SU-DHL-6 (cell line): ENCODE measurements around the gene FBN2.
"Not testable (repeated sequence)": the region's sequence is repeated elsewhere in the genome, so short reads cannot be mapped to it uniquely, and the experiment has no call there.

Source experiments
- H2AFZ ChIP-seq: fragments of 200-600 bp; sonication (generic); 2 replicates; pipeline ENCODE4 v1.6.1; 2014; ENCODE audit warnings: low read depth, mild to moderate bottlenecking, moderate library complexity, mixed read lengths, antibody characterized with exemption, low read length; ENCODE audit not compliant: severe bottlenecking
- H3F3A ChIP-seq: fragments of 200-600 bp; shearing (Covaris generic); 2 replicates; pipeline ENCODE4 v1.6.0; 2016; ENCODE audit warnings: antibody characterized with exemption, mild to moderate bottlenecking; ENCODE audit not compliant: insufficient read depth
- H3K27ac ChIP-seq: fragments of 200-600 bp; sonication (generic); 2 replicates; pipeline ENCODE4 v1.5.1; 2016; ENCODE audit warnings: low read depth, mild to moderate bottlenecking, low read length, moderate library complexity, mixed read lengths
- H3K27me3 ChIP-seq: fragments of 200-600 bp; sonication (generic), shearing (Covaris generic); 2 replicates; pipeline ENCODE4 v1.6.0; 2014; ENCODE audit warnings: mild to moderate bottlenecking, low read length
- H3K36me3 ChIP-seq: fragments of 200-600 bp; sonication (generic); 2 replicates; pipeline ENCODE4 v1.6.1; 2014; ENCODE audit warnings: mild to moderate bottlenecking, low read length, mixed read lengths
- H3K4me2 ChIP-seq: fragments of 300-600, 200-600 bp; shearing (Covaris generic), sonication (generic); 2 replicates; pipeline ENCODE4 v1.6.0; 2014; ENCODE audit warnings: low read length, low read depth, mild to moderate bottlenecking; ENCODE audit not compliant: poor library complexity, severe bottlenecking
- H3K4me3 ChIP-seq: fragments of 200-600 bp; sonication (generic); 2 replicates; pipeline ENCODE4 v1.5.1; 2014; ENCODE audit warnings: antibody characterized with exemption, low read length, mild to moderate bottlenecking, mixed read lengths; ENCODE audit not compliant: insufficient read depth, poor library complexity, severe bottlenecking
- H3K79me2 ChIP-seq: fragments of 200-600 bp; sonication (generic); 2 replicates; pipeline ENCODE4 v1.6.1; 2014; ENCODE audit warnings: mild to moderate bottlenecking, low read length, moderate library complexity; ENCODE audit not compliant: insufficient read depth
- H3K9ac ChIP-seq: fragments of 200-600 bp; sonication (generic); 2 replicates; pipeline ENCODE4 v1.7.0; 2014; ENCODE audit warnings: mild to moderate bottlenecking, low read length
- H3K9me2 ChIP-seq: fragments of 200-600 bp; sonication (generic); replicated peaks from 2 replicates; pipeline ENCODE4 v1.6.1; 2014; ENCODE audit warnings: low read length; ENCODE audit not compliant: insufficient read depth
- H3K9me3 ChIP-seq: fragments of 200-600 bp; sonication (generic); 2 replicates; pipeline ENCODE4 v1.6.1; 2014; ENCODE audit warnings: low read length, mixed read lengths; ENCODE audit not compliant: insufficient read depth
- H4K20me1 ChIP-seq: fragments of 200-600 bp; sonication (generic); 2 replicates; pipeline ENCODE4 v1.6.1; 2014; ENCODE audit warnings: low read depth, mild to moderate bottlenecking, antibody characterized with exemption, low read length, moderate library complexity, mixed read lengths
- CTCF ChIP-seq: fragments of 200-600 bp; sonication (generic); IDR thresholded peaks from one replicate; pipeline ENCODE4 v1.5.1; 2017; ENCODE audit warnings: antibody characterized with exemption, mild to moderate bottlenecking, low read length, moderate library complexity; ENCODE audit not compliant: insufficient read depth, poor library complexity, severe bottlenecking
- EZH2phosphoT487 ChIP-seq: fragments of 200-600 bp; sonication (generic), shearing (Covaris generic); conservative IDR thresholded peaks from 2 replicates; pipeline ENCODE4 v1.6.1; 2018; ENCODE audit warnings: mild to moderate bottlenecking, antibody characterized with exemption, low read length, moderate library complexity, mixed read lengths

The FBN2 gene

GRCh38 chr5:128512894-128513293 lies 25.2 kb downstream of the FBN2 start:
- H2AFZ ChIP-seq = no peak overlapping the region
- H3K36me3 ChIP-seq = no peaks in the 10 kb centered on the region
- H3K9ac ChIP-seq = no peak overlapping the region
- no peak overlapping the region for H3K4me2 ChIP-seq
- no peak overlapping the region for H3K27ac ChIP-seq
- no peaks in the 10 kb centered on the region for H4K20me1 ChIP-seq
- H3K27me3 ChIP-seq = no peaks in the 10 kb centered on the region
- H3K9me3 ChIP-seq = no peaks in the 10 kb centered on the region
- no peaks in the 10 kb centered on the region for H3F3A ChIP-seq
- TF ChIP-seq CTCF = no peak
- TF ChIP-seq EZH2phosphoT487 = no peak
- H3K9me2 ChIP-seq = no peaks in the 10 kb centered on the region
- H3K79me2 ChIP-seq = no peaks in the 10 kb centered on the region
- H3K4me3 ChIP-seq = no peak overlapping the region

GRCh38 chr5:128506643-128507042 lies 31.4 kb downstream of the FBN2 start:
- H3K4me2 ChIP-seq = no peak overlapping the region
- H3K4me3 ChIP-seq = no peak overlapping the region
- no peaks in the 10 kb centered on the region for H3K9me2 ChIP-seq
- H3K79me2 ChIP-seq = no peaks in the 10 kb centered on the region
- H3K9ac ChIP-seq = no peak overlapping the region
- H4K20me1 ChIP-seq = no peaks in the 10 kb centered on the region
- no peaks in the 10 kb centered on the region for H3K27me3 ChIP-seq
- H3F3A ChIP-seq = no peaks in the 10 kb centered on the region
- TF ChIP-seq EZH2phosphoT487 (no peak), CTCF (no peak)
- 0 out of 2 replicates have a peak, but pooled peaks cover 4% of the 10 kb centered on the region for H3K9me3 ChIP-seq
- H3K27ac ChIP-seq = no peak overlapping the region
- no peak overlapping the region for H2AFZ ChIP-seq
- no peaks in the 10 kb centered on the region for H3K36me3 ChIP-seq

- not testable (repeated sequence) for H2AFZ ChIP-seq, H3K36me3 ChIP-seq, H3K4me3 ChIP-seq, H3F3A ChIP-seq, H3K4me2 ChIP-seq, H3K9me3 ChIP-seq, H3K9me2 ChIP-seq, H3K9ac ChIP-seq, H3K79me2 ChIP-seq, H4K20me1 ChIP-seq, H3K27me3 ChIP-seq, H3K27ac ChIP-seq
Observed at GRCh38 chr5:128503727-128504126, 34.3 kb downstream of the FBN2 start.

GRCh38 chr5:128498844-128499455 lies 39.1 kb downstream of the FBN2 start:
- no peak for TF ChIP-seq EZH2phosphoT487
- TF ChIP-seq CTCF = no peak
- no peaks in the 10 kb centered on the region for H4K20me1 ChIP-seq
- no peaks in the 10 kb centered on the region for H3K9me2 ChIP-seq
- no peaks in the 10 kb centered on the region for H3K27me3 ChIP-seq
- H3K9me3 ChIP-seq = 0 out of 2 replicates have a peak, but pooled peaks cover under 1% of the 10 kb centered on the region
- no peak overlapping the region for H3K9ac ChIP-seq
- H3K27ac ChIP-seq = no peak overlapping the region
- H2AFZ ChIP-seq = no peak overlapping the region
- H3K79me2 ChIP-seq = no peaks in the 10 kb centered on the region
- no peak overlapping the region for H3K4me3 ChIP-seq
- H3F3A ChIP-seq = no peaks in the 10 kb centered on the region
- no peaks in the 10 kb centered on the region for H3K36me3 ChIP-seq
- H3K4me2 ChIP-seq = no peak overlapping the region
